UCSD-AML1 (cell line): ENCODE data around the gene CYP26B1.
A peak's percentile ranks its signal among the peaks of the same experiment; 100 is the strongest.

Experiments
- DNase-seq: peaks from one replicate; lab custom pipeline; 2025; ENCODE audit not compliant: unreplicated experiment; lab: John Stamatoyannopoulos, UW

The CYP26B1 gene

GRCh38 chr2:72155151-72155550 is 7.5 kb upstream of the CYP26B1 start:
- no peak for DNase-seq

GRCh38 chr2:72154386-72154975 is 6.8 kb upstream of the CYP26B1 start:
- no peak for DNase-seq

DNA sequence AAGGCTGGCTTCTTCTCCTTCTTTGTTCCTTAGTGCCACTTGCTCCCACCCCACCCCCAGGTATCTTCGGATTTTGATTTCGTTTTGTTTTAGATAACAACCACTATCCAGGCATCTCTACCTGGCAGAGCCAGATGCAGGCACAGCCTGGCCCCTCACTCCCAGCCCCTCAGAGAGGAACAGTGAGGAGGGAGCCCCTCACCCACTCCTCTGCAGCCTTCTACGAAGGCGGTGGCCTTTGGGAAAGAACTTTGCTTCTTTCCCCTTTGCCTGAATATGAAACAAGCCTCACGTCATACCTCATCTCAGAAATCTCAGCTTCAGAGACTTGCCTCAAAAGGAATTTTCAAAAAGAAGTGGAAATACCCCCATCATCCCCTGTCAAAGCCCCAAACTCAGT is 6.3 kb upstream of the CYP26B1 start:
- no peak for DNase-seq

- DNase-seq, result no peak
Measured at GRCh38 chr2:72153026-72153791, 5.5 kb upstream of the CYP26B1 start.

DNA sequence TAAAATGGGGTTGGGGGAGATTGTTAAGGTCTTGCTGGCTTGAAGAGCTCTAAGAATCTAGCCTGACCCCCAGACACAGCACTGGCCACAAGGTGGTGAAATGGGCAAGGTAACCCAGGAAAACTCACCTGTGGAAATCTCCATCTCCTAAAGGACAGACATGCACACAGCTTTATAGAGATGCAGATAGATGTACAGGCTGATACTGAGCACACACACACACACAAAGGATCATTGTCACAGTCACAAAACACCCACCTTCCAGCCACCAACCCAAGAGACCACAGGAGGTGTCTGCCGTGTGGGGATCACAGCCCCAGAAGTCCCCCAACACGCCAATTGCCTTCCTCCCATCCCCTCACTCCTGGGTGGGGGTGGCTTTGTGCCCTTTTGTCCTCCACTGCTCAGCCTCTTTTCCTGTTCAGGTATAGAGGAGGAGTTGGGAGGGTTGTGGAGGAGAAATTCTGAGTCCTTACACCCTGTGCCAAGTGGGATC is 3.2 kb upstream of the CYP26B1 start:
- DNase-seq, result no peak

- DNase-seq, result peak; percentile 68
Measured at GRCh38 chr2:72150157-72150860, 2.6 kb upstream of the CYP26B1 start.

GRCh38 chr2:72149556-72150156 is 2.0 kb upstream of the CYP26B1 start:
- no peak for DNase-seq

GRCh38 chr2:72148837-72149555 is 1.3 kb upstream of the CYP26B1 start:
- no peak for DNase-seq

GRCh38 chr2:72148003-72148836 is 558 bp upstream of the CYP26B1 start:
- no peak for DNase-seq

GRCh38 chr2:72146347-72147302 is 1.0 kb downstream of the CYP26B1 start:
- no peak for DNase-seq

DNA sequence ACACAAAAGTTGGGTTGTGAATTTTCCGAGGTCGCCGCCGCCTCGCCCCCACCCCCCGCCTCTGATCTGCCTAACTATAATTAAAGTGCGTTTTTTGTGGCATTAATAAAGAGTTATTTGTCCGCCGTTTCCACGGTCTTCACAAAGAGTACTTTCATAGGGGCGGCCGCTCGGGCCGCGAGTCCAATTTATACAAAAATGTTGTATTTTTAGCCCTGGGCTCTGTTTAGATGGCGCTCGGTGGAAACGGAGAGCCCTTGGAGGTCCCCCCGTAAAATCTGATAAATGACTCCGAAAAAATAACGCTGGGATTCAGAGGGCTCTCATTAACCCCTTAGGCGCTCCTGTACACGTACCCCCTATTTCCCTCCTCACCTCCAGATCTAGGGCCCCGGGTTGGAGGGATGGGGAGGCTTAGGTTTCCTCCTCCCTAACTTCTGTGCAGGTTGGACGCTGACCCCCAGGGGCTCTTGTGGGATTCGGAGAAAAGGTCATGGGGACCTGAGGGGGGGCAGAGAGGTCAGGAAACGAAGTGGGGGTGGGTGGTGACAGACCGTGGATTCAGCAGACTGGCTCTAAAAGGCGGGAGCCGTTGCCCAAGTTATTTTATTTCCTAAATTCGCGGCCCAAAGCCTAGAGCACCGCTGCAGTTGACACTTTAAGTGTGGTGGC is 1.9 kb downstream of the CYP26B1 start:
- no peak for DNase-seq

DNA sequence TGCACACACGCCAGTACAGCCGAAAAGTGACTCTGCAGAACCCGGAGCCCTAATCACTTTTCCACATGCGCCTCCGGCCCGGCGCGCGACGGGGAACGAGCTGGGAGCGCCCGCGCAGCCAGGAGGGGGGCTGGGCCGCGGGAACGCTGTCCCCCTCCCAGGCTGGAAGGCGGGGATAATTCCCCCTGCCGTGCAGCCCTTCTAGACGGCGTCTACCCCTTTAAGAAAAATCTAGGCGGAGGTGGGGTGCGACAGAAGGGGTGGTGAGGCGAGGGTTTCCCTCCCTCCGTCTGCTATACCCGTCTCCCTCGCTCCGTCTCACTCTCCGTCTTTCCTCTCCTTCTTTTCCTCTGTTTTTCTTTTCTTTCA is 2.4 kb downstream of the CYP26B1 start:
- DNase-seq, result no peak

- no peak for DNase-seq
Measured at GRCh38 chr2:72144632-72145288, 2.9 kb downstream of the CYP26B1 start.

DNA sequence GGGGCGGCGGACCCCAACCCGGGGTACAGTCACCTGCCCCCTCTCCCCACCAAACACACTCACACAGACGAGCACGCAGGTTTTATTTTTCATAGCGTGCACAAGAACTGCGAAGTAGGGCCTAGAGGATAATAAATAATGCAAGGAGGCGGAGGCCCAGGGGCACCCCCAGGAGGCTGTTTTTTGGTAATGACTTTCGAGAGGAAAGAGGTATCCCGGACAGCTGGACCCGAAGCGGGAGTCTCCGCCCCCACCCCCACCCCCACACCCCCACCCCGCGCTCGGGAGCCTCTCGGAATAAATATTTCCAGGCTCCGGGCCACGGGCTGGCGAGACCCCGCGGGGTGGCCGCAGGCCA is 3.4 kb downstream of the CYP26B1 start:
- DNase-seq, result no peak

DNA sequence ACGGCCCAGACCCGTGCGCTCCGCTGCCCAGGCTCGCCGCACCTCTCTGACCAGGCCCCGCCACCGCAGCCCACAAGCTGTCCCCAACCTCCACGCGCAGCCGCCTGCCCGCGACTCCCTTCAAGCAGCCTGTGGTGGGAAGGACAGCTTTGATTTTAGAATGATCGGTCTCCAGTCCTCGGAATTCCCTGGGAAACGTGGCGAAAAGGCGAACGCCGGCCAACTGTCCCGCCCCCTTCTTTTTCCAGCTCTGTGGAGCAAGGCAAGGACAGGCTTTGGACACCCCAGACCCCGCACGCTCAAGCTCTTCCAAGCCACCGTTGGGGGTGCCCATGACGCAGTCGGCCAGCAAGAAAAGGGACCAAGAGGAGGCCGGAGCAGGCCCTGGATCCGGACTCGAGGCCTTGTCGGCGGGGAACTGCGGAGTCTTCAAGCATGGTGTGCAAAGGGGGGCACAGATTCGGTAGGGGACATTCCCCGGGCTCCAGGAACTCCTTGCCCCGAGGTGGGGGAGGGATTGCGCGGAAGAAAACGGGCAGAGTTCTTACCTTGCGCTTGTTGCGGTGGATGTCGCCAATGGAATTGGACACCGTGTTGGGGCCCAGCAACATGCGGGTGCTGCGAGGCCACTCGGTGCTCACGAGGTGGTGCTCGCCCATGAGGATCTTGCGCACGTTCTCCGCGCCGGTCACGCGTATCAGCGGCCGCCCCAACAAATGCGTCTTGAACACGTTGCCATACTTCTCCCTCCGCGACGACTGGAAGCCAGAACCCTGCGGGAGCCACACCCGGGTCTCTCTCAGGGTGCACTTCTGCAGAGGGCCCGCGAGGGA is 4.0 kb downstream of the CYP26B1 start:
- no peak for DNase-seq

GRCh38 chr2:72142570-72143440 is 4.9 kb downstream of the CYP26B1 start:
- DNase-seq, result no peak
